SKM-1 treated with dmso at 0.1 percent for 144 hours (cell line): ENCODE data around the gene MPPED2.
"Not testable (repeated sequence)": the region's sequence is repeated elsewhere in the genome, so short reads cannot be mapped to it uniquely, and the experiment has no call there.

Source experiments
- DNase-seq: peaks from one replicate; lab custom pipeline; 2025; ENCODE audit not compliant: unreplicated experiment; lab: John Stamatoyannopoulos, UW

MPPED2 gene

DNA sequence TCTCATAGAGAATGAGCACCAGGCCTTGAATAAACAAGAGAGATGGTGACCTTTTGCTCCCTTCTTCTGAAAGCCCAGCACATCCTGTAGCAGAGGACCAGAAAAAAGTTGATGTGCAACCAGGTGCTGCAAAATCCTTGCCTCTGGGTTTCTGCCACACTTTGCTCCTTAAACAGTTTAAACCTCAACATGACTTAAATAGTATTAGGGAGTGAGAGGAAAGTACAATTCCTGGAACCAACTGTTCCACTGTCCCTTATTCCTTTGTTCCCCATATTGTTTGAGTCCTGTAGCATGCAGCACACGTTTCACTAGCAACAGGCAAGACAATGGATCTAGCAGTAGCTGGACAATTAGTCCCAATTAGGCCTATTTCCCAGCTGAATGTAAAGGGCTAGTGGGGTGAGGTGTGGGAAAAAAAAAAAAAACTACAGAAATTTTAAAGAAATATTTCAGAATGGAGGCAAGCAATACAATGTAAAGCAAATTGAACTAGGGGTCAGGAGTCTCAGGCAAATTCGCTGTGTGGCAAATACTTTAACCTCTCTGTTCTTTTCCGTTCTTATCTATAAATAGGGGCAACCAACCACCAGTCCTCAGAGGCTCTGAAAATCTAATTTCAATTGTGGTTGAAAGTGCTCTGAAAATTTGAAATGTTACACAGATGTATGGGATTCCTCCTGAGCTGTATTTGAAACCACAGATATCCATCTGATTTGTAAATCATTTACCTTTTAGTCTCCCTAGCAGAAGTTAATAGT is 6.6 kb downstream of the MPPED2 start:
- DNase-seq = no peak

DNA sequence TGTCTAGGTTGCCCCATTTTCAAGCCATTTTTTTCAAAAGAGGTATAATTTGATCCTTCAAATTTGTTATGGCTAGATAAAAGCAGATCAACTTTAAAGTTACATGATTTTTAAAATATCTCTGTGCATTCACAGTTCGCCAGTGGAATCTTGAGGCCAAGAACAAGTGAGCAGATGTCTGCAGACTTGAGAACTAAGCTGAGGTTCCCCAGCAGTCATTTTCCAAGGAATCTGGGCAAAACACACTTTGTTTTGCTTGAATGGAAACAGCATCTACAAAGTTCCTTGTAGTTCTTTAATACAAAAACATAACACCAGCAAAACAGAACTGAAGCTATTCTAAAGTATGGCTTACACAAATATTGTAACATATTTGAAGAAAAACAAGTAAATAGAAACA is 7.7 kb downstream of the MPPED2 start:
- DNase-seq = no peak

DNA sequence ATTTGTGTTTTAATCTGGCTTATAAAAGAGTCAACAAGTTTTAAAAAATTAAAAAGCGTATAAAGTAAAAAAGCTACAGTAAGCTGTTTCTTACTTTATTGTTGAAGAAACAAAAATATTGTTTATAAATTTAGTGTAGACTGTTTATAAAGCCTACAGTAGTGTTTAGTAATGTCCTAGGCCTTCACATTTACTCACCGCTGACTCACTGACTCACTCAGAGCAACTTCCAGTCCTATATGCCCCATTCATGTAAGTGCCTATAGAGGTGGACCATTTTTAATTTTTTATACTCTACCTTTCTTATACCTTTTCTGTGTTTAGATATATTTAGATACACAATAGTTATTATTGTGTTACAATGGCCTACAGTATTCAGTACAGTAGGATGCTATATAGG is 12.2 kb downstream of the MPPED2 start:
- DNase-seq = no peak

DNA sequence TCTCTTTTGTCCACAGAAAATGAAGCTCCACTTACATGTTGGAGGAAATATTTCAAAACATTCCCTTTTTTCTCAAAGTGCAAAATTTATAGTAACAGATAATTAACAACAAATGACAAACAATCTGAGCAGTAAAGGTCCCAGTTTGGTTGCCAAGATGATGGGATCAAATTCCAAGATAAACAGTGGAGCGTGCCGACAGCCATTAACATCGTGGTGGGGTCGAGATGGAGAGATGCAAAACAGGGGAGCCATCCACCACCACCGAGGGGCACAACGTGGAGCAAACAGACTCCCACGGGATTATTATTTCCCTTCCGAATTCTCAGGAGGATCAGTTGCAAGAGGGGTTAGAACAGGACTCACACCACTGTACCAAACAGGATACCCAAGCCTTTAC is 17.2 kb downstream of the MPPED2 start:
- no peak for DNase-seq

DNA sequence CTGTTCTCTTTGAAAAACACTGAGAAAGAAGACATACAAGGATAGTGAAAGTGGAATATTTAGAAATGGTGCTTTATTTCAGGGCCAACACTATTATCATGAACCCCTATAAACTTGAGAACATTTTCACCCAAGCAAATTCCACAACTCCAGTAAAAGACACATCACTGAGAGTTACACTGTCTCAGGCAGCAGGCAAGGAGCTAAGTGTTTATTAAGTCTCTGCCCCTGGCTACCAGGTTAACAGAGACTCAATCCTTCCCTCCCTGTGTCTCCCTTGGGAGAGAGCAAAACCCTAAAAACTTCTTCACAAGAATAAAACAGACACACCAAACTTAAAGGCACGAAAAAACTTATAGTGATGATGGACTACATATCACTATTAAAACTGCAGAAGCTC is 18.5 kb downstream of the MPPED2 start:
- no peak for DNase-seq

DNA sequence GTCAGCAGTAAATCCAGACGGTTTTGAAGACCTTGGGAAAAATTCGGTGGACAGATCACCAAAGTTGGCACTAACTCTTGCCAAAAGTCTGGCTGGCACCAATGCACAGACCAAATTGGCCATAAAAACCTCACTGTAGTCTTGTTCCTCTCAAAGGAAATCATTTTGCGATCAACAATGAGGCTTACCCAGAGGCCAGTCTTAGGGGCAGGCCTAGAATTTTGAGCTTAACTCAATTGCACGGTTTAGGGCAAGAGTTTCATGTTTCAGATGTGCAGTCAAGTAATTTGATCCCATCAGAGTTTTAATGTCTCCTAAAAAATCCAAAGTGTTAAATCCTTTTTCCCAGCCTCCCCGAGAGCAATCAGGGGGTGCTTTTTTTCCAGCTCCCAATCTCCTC is 19.0 kb downstream of the MPPED2 start:
- no peak for DNase-seq

DNA sequence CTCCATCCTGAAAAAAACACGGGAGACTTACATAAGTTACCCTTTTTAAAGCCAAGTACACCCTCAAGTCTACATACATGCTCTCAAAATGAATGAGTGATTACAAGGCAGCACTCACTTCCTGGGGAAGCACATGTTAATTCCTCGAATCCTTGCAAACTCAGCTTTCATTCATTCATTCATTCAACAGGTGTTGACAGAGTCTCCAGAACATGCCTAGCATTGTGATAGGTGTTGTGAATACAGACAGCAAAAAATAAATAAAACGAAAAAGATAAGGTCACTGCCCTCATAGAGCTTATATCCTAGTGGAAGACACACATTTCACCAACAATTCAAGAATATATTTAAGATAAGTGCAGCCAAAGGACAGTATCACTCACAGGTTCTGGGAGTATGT is 19.7 kb downstream of the MPPED2 start:
- no peak for DNase-seq

DNA sequence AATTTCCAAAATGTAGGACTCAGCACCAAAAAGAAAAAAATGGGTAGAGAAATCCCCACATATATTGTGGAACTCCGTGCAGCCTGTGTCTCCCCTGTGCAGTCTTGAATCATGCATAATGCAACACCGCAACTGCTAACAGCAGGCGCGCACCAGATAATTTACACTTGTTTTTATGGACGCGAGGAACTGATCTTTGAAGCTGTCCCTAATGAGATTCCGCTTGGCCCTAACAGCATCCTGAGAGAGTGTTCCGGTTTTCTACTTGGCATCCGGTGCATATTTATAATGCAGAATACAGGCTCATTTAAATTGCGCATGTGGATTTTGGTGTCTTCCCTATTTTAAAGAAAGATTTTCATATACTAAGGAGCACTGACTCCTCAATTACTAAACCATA is 21.1 kb downstream of the MPPED2 start:
- DNase-seq = no peak

DNA sequence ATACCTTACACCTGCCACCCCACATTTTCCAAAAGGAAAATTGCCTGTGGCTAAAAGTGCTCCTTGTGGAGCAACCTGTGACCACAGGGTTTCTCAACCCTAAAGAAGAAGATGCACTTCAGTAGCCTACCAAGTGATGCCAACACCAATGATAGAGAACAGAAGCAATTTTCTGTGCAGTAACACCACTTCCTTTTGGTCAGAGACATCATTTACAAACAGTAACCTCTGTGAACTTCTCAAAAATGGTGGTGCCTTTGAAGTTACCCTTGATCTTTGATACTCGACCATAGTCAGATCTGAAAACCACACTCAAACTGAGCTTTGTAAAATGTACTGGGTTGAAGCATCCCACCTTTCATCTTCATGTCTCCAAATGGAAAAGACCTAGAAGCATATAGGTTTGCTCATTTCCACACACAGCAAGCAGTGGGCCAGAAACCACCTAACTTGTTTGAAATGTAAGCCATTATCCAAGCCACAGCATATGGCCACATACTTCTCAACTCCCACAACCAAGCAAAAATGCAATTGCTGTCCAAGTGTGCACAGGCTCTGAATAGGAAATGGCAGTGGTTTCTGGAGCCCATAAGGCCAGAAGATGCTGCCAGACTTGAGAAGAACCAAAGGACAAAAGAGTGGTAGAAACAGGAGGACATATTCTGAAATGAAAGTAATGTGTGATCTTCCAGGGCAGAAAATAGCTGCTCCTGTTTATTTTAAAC is 24.3 kb downstream of the MPPED2 start:
- DNase-seq = no peak

DNA sequence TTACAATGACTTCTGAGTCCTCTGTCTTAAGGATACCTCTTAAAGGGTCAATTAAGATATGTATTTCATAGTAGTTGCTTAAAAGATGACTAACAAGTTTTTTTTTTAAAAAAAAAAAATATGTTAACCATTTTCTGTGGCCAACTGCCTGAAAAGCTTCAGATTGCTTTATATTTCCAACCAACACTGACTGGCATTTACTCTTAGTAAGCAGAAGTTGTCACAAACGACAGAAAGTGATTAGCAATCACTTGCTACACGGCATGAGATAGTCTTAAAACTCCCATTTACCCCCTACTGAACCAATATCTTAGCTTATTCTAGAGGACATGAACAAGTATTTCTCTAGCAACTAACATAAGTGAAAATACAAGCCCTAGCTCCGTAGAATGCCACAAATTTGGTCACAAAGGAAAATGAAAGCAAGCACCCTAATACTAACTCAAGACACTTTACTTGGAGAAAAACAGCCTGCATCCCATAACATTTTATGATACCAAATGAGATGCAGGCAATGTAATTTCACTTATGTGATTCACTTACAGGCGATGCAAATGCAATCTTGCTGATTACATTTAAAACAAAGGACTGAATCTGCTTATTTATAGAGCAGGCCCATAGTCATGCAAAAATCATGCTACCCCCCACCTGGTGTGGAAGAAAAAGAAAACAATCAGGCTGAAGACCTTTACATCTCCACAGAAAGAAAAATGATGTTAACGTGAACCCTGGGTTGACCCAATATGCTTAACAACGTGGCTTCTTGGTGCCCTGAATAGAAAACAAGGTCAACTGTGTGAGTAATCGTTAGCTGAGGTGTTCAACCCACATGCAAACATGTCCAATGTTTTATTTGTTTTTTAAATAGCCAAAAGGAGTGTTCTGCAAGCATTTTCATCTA is 25.7 kb downstream of the MPPED2 start:
- DNase-seq = no peak

DNA sequence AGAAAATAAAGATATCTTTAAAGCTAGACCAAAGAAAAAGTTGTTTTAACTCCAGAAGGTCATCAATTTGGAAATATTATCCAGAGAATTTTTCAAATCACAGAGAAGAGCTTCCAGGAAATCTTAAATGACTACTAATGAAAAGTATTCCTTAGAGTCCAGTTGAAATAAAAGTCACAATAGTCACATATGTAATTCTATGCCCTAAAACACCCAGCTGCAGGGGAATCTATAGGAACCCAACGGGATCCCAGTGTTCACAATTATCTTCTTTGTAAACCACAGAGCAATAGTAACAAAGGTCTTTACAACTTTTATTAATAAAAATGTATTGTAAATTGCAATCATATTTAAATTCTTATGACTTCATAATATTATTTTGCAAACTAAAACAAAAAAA is 27.1 kb downstream of the MPPED2 start:
- DNase-seq = no peak

DNA sequence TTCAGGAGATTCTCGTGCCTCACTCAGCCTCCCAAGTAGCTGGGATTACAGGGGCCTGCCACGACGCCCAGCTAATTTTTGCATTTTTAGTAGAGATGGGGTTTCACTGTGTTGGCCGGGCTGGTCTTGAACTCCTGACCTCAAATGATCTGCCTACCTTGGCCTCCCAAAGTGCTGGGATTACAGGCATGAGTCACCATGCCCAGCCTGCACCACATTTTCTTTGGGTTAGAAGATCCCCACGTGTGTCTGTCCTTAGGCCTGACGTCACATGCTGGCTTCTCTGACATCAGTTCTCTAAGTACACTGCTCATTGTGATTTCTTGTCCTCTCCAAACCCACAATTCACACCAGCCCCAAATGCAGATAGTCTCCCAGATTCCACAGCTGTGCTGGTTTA is 31.6 kb downstream of the MPPED2 start:
- not testable (repeated sequence) for DNase-seq

DNA sequence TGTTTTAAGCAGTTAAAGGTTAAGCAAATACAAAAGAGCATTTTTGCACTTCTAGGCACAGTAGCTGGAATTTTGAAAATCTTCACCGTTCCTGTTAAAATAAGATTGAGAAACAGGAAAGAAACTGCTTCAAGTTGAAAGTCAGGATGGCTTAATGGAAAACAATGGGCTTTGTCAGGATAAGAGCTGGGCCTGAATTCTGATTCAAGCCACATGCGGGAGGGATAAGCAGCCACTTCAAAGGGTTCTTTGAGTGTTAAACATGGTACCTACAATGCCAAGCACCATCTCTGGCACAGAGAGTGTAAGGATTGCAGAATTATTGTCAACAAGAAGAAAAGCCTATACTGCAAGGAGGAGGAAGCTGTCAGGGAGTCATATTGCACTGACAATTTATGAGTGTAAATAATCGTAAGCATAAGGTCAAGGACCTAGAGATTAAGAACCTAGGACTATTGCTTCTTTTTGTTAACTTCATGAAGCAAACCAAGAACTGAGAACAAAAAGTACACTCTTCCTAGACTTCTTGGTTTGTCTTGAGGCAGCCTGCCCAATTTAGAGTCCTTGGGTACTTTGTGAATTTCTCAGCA is 32.5 kb downstream of the MPPED2 start:
- no peak for DNase-seq

DNA sequence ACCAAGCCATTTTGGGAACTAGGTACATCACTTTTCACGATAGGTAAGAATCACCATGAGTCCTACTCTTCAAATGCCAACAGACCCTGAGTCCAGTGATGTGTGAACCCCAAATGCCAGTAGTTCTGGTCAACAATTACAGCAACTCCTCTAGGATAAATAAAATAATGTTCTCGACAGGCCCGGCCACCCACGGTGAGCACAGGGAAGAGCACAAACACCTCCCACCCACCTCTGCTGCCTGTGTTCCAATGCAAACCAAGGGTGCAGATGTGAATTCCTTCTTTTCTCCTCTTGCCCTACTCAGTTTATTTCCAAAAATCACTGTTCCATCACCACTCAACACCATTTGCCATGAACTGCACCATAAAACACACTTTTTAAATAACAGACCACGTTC is 33.3 kb downstream of the MPPED2 start:
- DNase-seq = no peak

DNA sequence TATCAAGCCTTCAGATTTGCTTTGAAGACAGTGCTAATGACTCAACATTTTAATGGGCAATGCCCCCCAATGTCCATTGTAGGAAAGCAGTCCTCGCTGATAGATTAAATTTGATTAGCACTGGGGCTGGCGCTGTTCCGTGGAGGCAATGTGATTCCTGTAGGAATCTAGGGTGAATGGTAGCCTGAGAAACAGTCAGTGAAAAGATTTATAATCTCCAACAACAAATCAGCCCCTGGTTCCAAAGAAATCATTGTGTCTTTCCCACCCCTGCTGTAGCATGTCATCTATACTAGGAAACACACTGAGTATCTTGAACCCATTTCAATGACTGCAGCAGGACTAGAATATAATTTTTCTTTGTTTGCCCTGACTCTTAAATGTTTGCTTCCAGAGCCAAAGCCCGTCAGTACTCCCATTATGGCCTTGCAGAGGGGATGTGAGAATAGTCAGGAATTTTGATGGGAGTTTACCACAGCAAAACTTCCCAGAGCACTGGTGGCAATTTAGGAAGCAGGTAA is 36.1 kb downstream of the MPPED2 start:
- DNase-seq = no peak

DNA sequence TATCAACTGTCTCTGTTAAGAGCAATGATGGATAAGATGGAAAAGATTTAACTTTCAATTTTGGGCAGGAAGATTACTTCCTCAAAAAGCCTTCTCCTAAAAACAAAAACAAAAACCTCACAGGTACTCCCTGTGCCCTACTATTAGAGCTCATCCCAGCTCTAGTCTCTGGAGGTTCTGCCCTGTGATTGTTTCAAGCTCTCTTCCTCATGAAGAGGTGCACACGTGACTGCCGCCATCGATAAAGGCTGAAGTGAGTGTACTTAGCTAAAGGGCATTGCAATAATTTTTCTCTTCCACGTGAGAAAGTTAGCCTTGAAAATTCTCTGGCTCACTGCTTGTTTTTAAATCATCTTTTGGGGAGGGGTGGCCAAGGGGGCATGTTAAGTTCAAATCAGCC is 36.6 kb downstream of the MPPED2 start:
- DNase-seq = no peak

DNA sequence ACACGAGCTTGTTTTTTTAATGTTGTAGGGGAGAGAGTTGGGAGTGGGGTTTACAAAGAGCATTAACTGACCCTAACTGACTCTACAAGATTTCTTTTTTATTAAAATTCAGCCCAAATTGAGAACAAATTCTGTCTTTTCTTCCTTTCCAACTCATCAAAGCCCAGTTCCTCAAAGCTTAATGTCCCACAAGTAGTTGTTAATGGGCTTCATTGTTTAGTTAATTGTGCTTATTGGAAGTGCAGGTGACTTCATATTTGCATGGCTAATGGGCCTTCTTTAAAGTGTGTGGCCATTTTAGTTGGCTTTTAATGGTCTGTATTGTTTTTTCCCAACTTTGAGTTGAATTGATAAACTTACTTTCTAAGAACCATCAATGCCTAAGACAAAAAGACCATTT is 39.8 kb downstream of the MPPED2 start:
- no peak for DNase-seq

DNA sequence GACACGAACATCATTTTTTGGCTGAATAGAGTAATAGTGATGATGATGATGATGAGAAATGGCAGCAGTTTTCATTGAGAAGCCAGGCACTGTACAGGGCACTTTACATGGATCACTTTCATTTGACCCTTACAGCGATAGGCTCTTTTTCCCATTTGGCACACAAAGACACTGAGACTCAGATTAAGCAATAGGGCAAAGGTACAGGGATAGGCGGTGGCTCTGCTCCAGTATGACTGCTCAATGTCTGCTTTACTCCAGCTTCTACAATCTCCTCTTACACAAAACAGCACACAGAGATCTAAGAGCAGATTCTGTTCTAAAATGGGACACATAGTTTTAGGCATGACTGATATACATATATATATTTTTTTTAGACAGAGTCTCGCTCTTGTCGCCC is 40.6 kb downstream of the MPPED2 start:
- DNase-seq = no peak

DNA sequence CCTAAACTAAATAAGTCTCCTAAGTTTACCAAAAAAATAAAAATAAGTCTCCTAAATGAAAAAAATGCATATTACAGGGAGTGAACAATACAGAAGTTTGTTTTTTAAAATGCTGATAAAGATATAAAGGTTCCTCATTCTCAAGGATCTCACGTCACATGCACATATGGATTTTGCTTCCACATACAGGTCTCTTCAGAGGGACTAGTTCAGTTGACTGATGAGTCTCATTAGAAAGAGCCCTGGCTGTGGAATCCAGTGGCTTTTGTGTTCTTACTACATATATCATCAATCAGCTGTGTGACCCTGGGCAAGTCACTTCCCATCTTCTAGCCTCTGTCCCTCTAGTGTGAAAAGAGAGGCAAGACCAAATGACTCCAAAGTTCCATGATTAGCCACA is 43.1 kb downstream of the MPPED2 start:
- no peak for DNase-seq

DNA sequence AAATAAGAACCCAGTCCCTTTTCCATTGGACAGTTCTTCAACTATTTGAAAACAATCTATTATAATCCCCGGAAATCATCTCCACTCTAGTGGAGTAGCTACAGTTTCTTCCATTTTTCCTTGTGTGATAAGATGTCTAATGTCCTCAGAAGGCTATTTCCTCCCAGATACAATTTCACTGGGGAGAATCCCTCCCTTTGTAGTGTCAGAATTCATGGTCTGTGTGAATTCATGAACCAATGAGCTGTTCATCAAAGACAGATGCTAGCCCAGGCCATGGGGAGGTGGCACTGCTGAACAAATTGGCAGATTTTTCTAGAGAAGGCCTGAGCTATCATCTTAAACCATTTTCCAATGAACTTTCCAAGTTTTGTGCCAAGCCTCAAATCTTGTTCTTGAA is 45.4 kb downstream of the MPPED2 start:
- DNase-seq = no peak

DNA sequence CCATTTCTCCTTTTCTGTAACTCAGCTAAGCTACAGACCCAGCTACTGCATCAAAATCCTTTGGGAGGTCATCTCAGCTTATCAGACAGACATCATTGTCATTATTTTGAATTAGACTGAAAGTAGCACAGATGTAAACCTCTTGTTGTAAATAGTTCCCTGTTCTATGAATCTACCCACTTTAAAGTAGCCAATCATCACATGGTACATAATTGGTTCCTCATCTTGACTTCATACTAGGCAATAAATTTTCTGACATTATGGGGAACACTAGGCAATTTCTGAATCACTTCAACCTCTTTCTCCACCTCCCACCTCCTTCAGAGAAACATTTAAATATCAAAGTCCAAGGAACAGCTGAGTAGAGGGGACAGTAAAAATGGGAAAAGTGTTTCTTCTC is 47.9 kb downstream of the MPPED2 start:
- no peak for DNase-seq
